Right hindlimb (tissue), 1 donor: ENCODE measurements around the gene UAP1L1.
"Not testable (repeated sequence)": the region's sequence is repeated elsewhere in the genome, so short reads cannot be mapped to it uniquely, and the experiment has no call there.

ENCODE experiments used
- DNase-seq: peaks from one replicate; pipeline ENCODE4 v3.0.0-alpha.2; 2018

Gene UAP1L1

GRCh38 chr9:137057545-137057944 is 19.8 kb upstream of the UAP1L1 start:
- no peak for DNase-seq

GRCh38 chr9:137058521-137059234 is 18.6 kb upstream of the UAP1L1 start:
- DNase-seq = no peak

GRCh38 chr9:137062384-137062783 is 14.9 kb upstream of the UAP1L1 start:
- DNase-seq = no peak

- DNase-seq = not testable (repeated sequence)
Measured at GRCh38 chr9:137062798-137063197, 14.5 kb upstream of the UAP1L1 start.

- DNase-seq = no peak
Measured at GRCh38 chr9:137063311-137064026, 13.8 kb upstream of the UAP1L1 start.

- peak; percentile 74 for DNase-seq
Measured at GRCh38 chr9:137064027-137064879, 13.1 kb upstream of the UAP1L1 start.

GRCh38 chr9:137064880-137065164 is 12.5 kb upstream of the UAP1L1 start:
- DNase-seq = no peak

- DNase-seq = no peak
Measured at GRCh38 chr9:137065336-137065967, 11.9 kb upstream of the UAP1L1 start.

GRCh38 chr9:137066096-137066861 is 11.0 kb upstream of the UAP1L1 start:
- DNase-seq = no peak

GRCh38 chr9:137067860-137068538 is 9.3 kb upstream of the UAP1L1 start:
- DNase-seq = peak; percentile 76

GRCh38 chr9:137068539-137069507 is 8.5 kb upstream of the UAP1L1 start:
- DNase-seq = no peak

- peak; percentile 19 for DNase-seq
Measured at GRCh38 chr9:137069508-137070091, 7.7 kb upstream of the UAP1L1 start.

- peak; percentile 90 for DNase-seq
Measured at GRCh38 chr9:137070201-137070905, 7.0 kb upstream of the UAP1L1 start, which contains the start of gene SAPCD2. SAPCD2 (minus strand) TSS chr9:137070557; CDS start chr9:137070460, 97 bp downstream.

- DNase-seq = no peak
Measured at GRCh38 chr9:137070906-137071275, 6.4 kb upstream of the UAP1L1 start.

- DNase-seq = no peak
Measured at GRCh38 chr9:137071282-137071681, 6.0 kb upstream of the UAP1L1 start.

GRCh38 chr9:137073992-137074399 is 3.3 kb upstream of the UAP1L1 start:
- DNase-seq = no peak

GRCh38 chr9:137074657-137075274 is 2.6 kb upstream of the UAP1L1 start:
- no peak for DNase-seq

- DNase-seq = no peak
Measured at GRCh38 chr9:137075275-137075775, 2.0 kb upstream of the UAP1L1 start.

- no peak for DNase-seq
Measured at GRCh38 chr9:137076636-137077009, 694 bp upstream of the UAP1L1 start.
